Upper lobe of left lung (tissue), 4 donors: ENCODE results near the gene ATP23.

ENCODE experiments used
- POLR2A ChIP-seq, 4 donors: fragments of 450-650 bp; IDR thresholded peaks; one replicate each; pipeline ENCODE4 v1.5.1; 2016 to 2017; ENCODE audit warnings: antibody characterized with exemption in 4 of 4, mild to moderate bottlenecking in 2 of 4
- TF ChIP-seq, protein P1 (sequence below), 6 experiments: fragments of 450-650 bp in 4 of 6; fragments of 200-600 bp in 2 of 6; sonication (generic) in 2 of 6; IDR thresholded peaks; one replicate each; pipeline ENCODE4 v1.5.1; 2016 to 2019; ENCODE audit warnings: antibody characterized with exemption in 6 of 6

DNA sequence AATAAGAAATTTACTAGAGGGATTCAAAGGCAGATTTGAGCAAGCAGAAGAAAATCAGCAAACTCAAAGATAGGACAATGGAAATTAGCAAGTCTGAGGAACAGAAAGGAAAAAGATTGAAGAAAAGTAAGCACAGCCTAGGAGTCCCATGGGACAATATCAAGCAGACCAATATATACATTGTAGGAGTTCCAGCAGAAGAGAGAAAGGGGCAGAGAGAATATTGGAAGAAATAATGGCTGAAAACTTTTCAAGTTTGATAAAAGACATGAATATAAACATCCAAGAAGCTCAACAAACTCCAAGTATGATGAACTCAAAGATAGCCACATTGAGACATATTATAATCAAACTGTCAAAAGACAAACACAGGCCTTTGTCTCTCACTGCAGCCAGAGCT is 25.2 kb downstream of the ATP23 start:
- no peak for TF ChIP-seq POLR2A (IDR thresholded peaks at IDR 0.05)
- TF ChIP-seq, protein P1, sequence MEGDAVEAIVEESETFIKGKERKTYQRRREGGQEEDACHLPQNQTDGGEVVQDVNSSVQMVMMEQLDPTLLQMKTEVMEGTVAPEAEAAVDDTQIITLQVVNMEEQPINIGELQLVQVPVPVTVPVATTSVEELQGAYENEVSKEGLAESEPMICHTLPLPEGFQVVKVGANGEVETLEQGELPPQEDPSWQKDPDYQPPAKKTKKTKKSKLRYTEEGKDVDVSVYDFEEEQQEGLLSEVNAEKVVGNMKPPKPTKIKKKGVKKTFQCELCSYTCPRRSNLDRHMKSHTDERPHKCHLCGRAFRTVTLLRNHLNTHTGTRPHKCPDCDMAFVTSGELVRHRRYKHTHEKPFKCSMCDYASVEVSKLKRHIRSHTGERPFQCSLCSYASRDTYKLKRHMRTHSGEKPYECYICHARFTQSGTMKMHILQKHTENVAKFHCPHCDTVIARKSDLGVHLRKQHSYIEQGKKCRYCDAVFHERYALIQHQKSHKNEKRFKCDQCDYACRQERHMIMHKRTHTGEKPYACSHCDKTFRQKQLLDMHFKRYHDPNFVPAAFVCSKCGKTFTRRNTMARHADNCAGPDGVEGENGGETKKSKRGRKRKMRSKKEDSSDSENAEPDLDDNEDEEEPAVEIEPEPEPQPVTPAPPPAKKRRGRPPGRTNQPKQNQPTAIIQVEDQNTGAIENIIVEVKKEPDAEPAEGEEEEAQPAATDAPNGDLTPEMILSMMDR (IDR thresholded peaks at IDR 0.05) = no peak
